Measurements from ENCODE around the gene PALM. TPM values are rescaled to one million over a fixed set of nuclear protein-coding genes. Genes with fewer than 3 reads are reported as not detected.

PALM gene
- total RNA-seq, 1 experiment from 2014 or later: 18.5 TPM

- no peaks in the 10 kb centered on the region; the same call in 1 of the 2 replicates for H3K4me1 ChIP-seq (ENCODE audit: insufficient read depth, low read length)
- H3K14ac ChIP-seq (ENCODE audit: insufficient read depth, low read length): no peak overlapping the region
- no peak overlapping the region for H2BK5ac ChIP-seq (ENCODE audit: insufficient read length, low read length)
- no peak overlapping the region for H3K18ac ChIP-seq (ENCODE audit: insufficient read length, low read depth, low read length)
- H3K9ac ChIP-seq (ENCODE audit: extremely low read depth, insufficient read length, low read length): no peak overlapping the region
- H4K20me1 ChIP-seq (ENCODE audit: control insufficient read depth, insufficient read depth, insufficient read length): peaks cover 8% of the 10 kb centered on the region
- peak overlapping the region in 2 of 3 experiments; percentile 73 to 87; a peak in 4 of 7 replicates for H3K27ac Mint-ChIP-seq
- no peak overlapping the region for H2BK12ac ChIP-seq (ENCODE audit: insufficient read length, low read depth, low read length)
- H3K9me3 ChIP-seq (ENCODE audit: control insufficient read depth, low read depth, low read length): no peaks in the 10 kb centered on the region
- no peak overlapping the region for H2BK20ac ChIP-seq (ENCODE audit: low read depth, low read length, poor library complexity, severe bottlenecking)
- H3K4me3 Mint-ChIP-seq: peak overlapping the region; percentile 76 to 85
- no peak overlapping the region for H3K23ac ChIP-seq (ENCODE audit: insufficient read length, low read depth, low read length)
- no peak overlapping the region for H3K56ac ChIP-seq (ENCODE audit: insufficient read length, low read depth, low read length)
- H3T11ph ChIP-seq (ENCODE audit: low read length): no peak overlapping the region
- H3K4me2 ChIP-seq (ENCODE audit: insufficient read depth, insufficient read length, low read length): no peak overlapping the region
- H3K27me3 Mint-ChIP-seq (ENCODE audit: low read depth): peaks cover 9% of the 10 kb centered on the region
- no peaks in the 10 kb centered on the region for H3K27me3 ChIP-seq (ENCODE audit: insufficient read depth, low read length)
- H3K4ac ChIP-seq (ENCODE audit: low read depth, low read length): no peak overlapping the region
- no peak overlapping the region for H2AFZ ChIP-seq (ENCODE audit: low read length)
- H3K79me2 ChIP-seq (ENCODE audit: insufficient read depth, low read length): peaks cover 62% of the 10 kb centered on the region
- DNase-seq: no peak
- no peak overlapping the region for H2BK15ac ChIP-seq (ENCODE audit: low read depth, low read length)
- H3K9me3 Mint-ChIP-seq: peaks cover 0 to 3% of the 10 kb centered on the region in 2 experiments; a peak in 3 of 5 replicates
- H3K79me1 ChIP-seq (ENCODE audit: insufficient read depth, low read depth, low read length, poor library complexity, severe bottlenecking): peaks cover 5% of the 10 kb centered on the region
- no peak overlapping the region for H4K8ac ChIP-seq (replicated peaks; ENCODE audit: insufficient read length, low read depth, low read length)
- no peak for TF ChIP-seq CTCF (conservative IDR thresholded peaks at IDR 0.05)
- peaks cover 0 to 4% (median 2%) of the 10 kb centered on the region in 3 experiments; a peak in 3 of 7 replicates for H3K36me3 Mint-ChIP-seq (ENCODE audit: insufficient read depth in 1 of 3, low read depth in 3 of 3)
- H2AK5ac ChIP-seq (ENCODE audit: insufficient read length, low read length): no peak overlapping the region
- no peak overlapping the region for H3K27ac ChIP-seq (ENCODE audit: insufficient read length, low read depth, low read length)
- H3K4me1 Mint-ChIP-seq: peaks cover 13 to 18% of the 10 kb centered on the region in 2 experiments
- H3K23me2 ChIP-seq (ENCODE audit: insufficient read length, low read depth, low read length, poor library complexity, severe bottlenecking): peaks cover 7% of the 10 kb centered on the region
- H4K91ac ChIP-seq (ENCODE audit: insufficient read length, low read depth, low read length): no peak overlapping the region
- H2BK120ac ChIP-seq (ENCODE audit: low read depth, low read length, poor library complexity, severe bottlenecking): no peak overlapping the region
- no CpG with 5 or more reads among the region's 20 CpGs for WGBS (ENCODE audit: extremely low coverage, insufficient read length, low lambda C conversion rate)
- no peak overlapping the region for H4K5ac ChIP-seq (ENCODE audit: insufficient read length, low read depth, low read length)
Measured at GRCh38 chr19:660793-661426, 47.8 kb upstream of the PALM start.
